ENCODE data around the gene MTO1. TPM values are rescaled to one million over a fixed set of nuclear protein-coding genes. Genes with fewer than 3 reads are reported as not detected.

MTO1 gene
- total and polyA plus RNA-seq, 2 experiments from 2014 or later = 19.2 to 27.4 TPM

GRCh38 chr6:73421534-73421933, 40.0 kb upstream of the MTO1 start:
- no peaks in the 10 kb centered on the region for H3K4me1 ChIP-seq (ENCODE audit: insufficient read depth)
- no peak overlapping the region for H3K4me2 ChIP-seq
- 67% methylated on average over 2 of the region's 2 CpGs for WGBS (ENCODE audit: low lambda C conversion rate, missing lambda C conversion rate)

GRCh38 chr6:73435236-73435635, 26.3 kb upstream of the MTO1 start:
- Histone ChIP-seq H2AFZ (no peak overlapping the region), H3K27ac (no peak overlapping the region), H4K20me1 (ENCODE audit: insufficient read depth, poor library complexity, severe bottlenecking) (no peaks in the 10 kb centered on the region), H3K9me3 (ENCODE audit: low read depth) (no peaks in the 10 kb centered on the region), H3K9me2 (replicated peaks; ENCODE audit: insufficient read depth) (no peaks in the 10 kb centered on the region), H3K4me2 (no peak overlapping the region), H3K27me3 (no peaks in the 10 kb centered on the region), H3K79me2 (no peaks in the 10 kb centered on the region), H3K36me3 (replicated peaks; ENCODE audit: insufficient read depth, low read depth) (no peaks in the 10 kb centered on the region), H3K4me3 (no peak overlapping the region), H3K4me1 (ENCODE audit: insufficient read depth) (no peaks in the 10 kb centered on the region)
- no peak for TF ChIP-seq EZH2phosphoT487 (IDR thresholded peaks at IDR 0.05; ENCODE audit: low read depth, severe bottlenecking, unreplicated experiment)
- TF ChIP-seq EZH2 (IDR thresholded peaks at IDR 0.05; ENCODE audit: borderline replicate concordance) = no peak
- TF ChIP-seq CTCF (IDR thresholded peaks at IDR 0.05; ENCODE audit: poor library complexity) = no peak
- no peak for DNase-seq (ENCODE audit: low spot score)
- 90% methylated on average over 3 of the region's 3 CpGs for WGBS (ENCODE audit: low lambda C conversion rate, missing lambda C conversion rate)

More at GRCh38 chr6:73421534-73421933, 40.0 kb upstream of the MTO1 start:
- no peaks in the 10 kb centered on the region for H4K20me1 ChIP-seq (ENCODE audit: insufficient read depth, poor library complexity, severe bottlenecking)
- no peak overlapping the region for H2AFZ ChIP-seq
- H3K27me3 ChIP-seq = no peaks in the 10 kb centered on the region
- TF ChIP-seq CTCF (IDR thresholded peaks at IDR 0.05; ENCODE audit: poor library complexity) (no peak), EZH2 (IDR thresholded peaks at IDR 0.05; ENCODE audit: borderline replicate concordance) (no peak), EZH2phosphoT487 (IDR thresholded peaks at IDR 0.05; ENCODE audit: low read depth, severe bottlenecking, unreplicated experiment) (no peak)
- no peaks in the 10 kb centered on the region for H3K9me2 ChIP-seq (replicated peaks; ENCODE audit: insufficient read depth)
- no peaks in the 10 kb centered on the region for H3K79me2 ChIP-seq
- no peaks in the 10 kb centered on the region for H3K36me3 ChIP-seq (replicated peaks; ENCODE audit: insufficient read depth, low read depth)
- H3K9me3 ChIP-seq (ENCODE audit: low read depth) = no peaks in the 10 kb centered on the region
- H3K4me3 ChIP-seq = no peak overlapping the region
- no peak for DNase-seq (ENCODE audit: low spot score)
- no peak overlapping the region for H3K27ac ChIP-seq

DNA sequence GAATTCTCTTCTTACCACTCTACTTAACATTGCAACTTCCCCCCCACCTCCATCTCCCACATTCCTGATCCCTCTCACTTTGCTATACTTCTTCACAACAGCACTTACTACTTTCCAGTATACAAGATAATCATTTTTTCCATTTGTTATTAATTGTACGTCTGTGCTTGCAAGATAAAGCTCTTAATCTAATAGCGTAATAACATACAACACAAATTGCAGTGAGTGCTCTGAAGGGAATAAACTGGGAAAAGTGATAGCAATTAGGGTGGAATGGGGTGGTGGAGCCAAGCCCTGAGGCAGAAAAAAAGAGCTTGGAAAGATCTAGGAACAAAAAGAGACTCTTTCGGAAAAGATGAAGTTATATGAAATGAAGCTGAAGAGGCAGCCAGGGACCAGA, 18.0 kb upstream of the MTO1 start:
- Histone ChIP-seq H3K9me2 (replicated peaks; ENCODE audit: insufficient read depth) (no peaks in the 10 kb centered on the region), H4K20me1 (ENCODE audit: insufficient read depth, poor library complexity, severe bottlenecking) (no peaks in the 10 kb centered on the region), H3K4me3 (no peak overlapping the region), H3K27ac (no peak overlapping the region), H3K9me3 (ENCODE audit: low read depth) (no peaks in the 10 kb centered on the region), H3K79me2 (no peaks in the 10 kb centered on the region), H2AFZ (no peak overlapping the region), H3K36me3 (replicated peaks; ENCODE audit: insufficient read depth, low read depth) (no peaks in the 10 kb centered on the region), H3K4me2 (no peak overlapping the region), H3K4me1 (ENCODE audit: insufficient read depth) (no peaks in the 10 kb centered on the region), H3K27me3 (no peaks in the 10 kb centered on the region)
- DNase-seq (ENCODE audit: low spot score) = no peak
- TF ChIP-seq EZH2 (IDR thresholded peaks at IDR 0.05; ENCODE audit: borderline replicate concordance) (no peak), CTCF (IDR thresholded peaks at IDR 0.05; ENCODE audit: poor library complexity) (no peak), EZH2phosphoT487 (IDR thresholded peaks at IDR 0.05; ENCODE audit: low read depth, severe bottlenecking, unreplicated experiment) (no peak)
- WGBS (ENCODE audit: low lambda C conversion rate, missing lambda C conversion rate) = 84% methylated on average over 3 of the region's 3 CpGs

All from hepatocyte (in vitro differentiated cells).